Left kidney (tissue), 2 donors: ENCODE results near the gene DAB2. TPM values are rescaled to one million over a fixed set of nuclear protein-coding genes. Genes with fewer than 3 reads are reported as not detected.
"Not testable (repeated sequence)": the region's sequence is repeated elsewhere in the genome, so short reads cannot be mapped to it uniquely, and the experiment has no call there.

Experiments used
- DNase-seq: peaks from one replicate; pipeline ENCODE4 v3.0.0-alpha.2; 2013
- polyA plus RNA-seq: library from polyadenylated mRNA; unstranded; fragments of 120-200 nt; gene quantifications from one replicate; pipeline ENCODE4 v1.2.1, GENCODE V29; 2013; ENCODE audit not compliant: insufficient read length

DAB2 gene
- polyA plus RNA-seq, 1 donor, result 221 TPM

DNA sequence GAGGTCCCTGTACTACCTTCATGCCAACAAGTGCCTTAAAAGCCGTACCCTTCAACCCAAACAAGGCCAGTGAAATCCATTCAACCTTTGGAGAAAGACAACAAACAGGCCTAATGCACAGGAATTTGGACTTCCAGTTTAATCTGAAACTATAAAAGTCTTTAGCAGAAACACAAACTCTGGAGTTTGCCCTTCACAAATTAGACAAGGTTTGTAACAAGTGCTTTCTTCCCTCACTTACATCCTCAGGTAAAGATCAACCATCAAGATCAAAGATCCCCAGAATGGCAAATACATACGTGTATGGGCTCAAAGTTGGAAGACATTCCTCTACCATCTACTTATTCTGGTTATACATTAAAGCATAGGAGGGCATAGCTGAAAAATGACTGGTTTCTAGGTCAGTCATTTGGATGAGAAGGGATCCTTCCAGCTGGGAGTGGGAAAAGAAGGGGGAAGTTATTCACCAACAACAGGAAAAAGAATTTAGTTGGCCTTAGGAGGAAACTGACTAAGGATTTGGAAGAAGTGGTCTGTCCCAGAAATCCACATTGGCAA, 2.0 kb downstream of the DAB2 start:
- DNase-seq, result no peak

- no peak for DNase-seq
Observed at GRCh38 chr5:39422036-39422606, 2.7 kb downstream of the DAB2 start.

GRCh38 chr5:39420482-39421145, 4.2 kb downstream of the DAB2 start:
- DNase-seq, result no peak

DNA sequence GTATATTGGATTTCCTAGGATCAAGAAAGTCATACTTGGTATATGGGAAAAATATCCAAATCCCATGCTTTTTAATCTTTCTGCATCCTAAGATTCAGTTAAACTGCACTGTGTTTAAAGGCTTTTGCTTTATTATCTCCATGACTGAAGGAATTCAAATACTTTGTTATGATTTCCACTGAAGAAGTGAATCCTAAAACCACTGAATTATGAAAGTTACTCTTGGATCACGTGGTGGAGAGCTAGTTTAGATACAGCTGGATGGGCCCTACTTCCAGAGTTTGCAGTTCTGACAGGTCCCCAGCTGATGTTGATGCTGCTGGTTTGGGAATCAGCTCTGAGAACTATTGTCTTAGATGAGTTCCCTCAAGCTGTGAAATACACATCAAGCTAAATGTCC, 5.0 kb downstream of the DAB2 start:
- no peak for DNase-seq

GRCh38 chr5:39417979-39418378, 6.8 kb downstream of the DAB2 start:
- no peak for DNase-seq

GRCh38 chr5:39415201-39415600, 9.6 kb downstream of the DAB2 start:
- DNase-seq, result no peak

- DNase-seq, result no peak
Observed at GRCh38 chr5:39414426-39414825, 10.4 kb downstream of the DAB2 start.

GRCh38 chr5:39413771-39414170, 11.0 kb downstream of the DAB2 start:
- no peak for DNase-seq

- no peak for DNase-seq
Observed at GRCh38 chr5:39412721-39413394, 11.9 kb downstream of the DAB2 start.

GRCh38 chr5:39411985-39412384, 12.8 kb downstream of the DAB2 start:
- DNase-seq, result no peak

GRCh38 chr5:39411061-39411460, 13.7 kb downstream of the DAB2 start:
- no peak for DNase-seq

- DNase-seq, result no peak
Observed at GRCh38 chr5:39409033-39409432, 15.7 kb downstream of the DAB2 start.

DNA sequence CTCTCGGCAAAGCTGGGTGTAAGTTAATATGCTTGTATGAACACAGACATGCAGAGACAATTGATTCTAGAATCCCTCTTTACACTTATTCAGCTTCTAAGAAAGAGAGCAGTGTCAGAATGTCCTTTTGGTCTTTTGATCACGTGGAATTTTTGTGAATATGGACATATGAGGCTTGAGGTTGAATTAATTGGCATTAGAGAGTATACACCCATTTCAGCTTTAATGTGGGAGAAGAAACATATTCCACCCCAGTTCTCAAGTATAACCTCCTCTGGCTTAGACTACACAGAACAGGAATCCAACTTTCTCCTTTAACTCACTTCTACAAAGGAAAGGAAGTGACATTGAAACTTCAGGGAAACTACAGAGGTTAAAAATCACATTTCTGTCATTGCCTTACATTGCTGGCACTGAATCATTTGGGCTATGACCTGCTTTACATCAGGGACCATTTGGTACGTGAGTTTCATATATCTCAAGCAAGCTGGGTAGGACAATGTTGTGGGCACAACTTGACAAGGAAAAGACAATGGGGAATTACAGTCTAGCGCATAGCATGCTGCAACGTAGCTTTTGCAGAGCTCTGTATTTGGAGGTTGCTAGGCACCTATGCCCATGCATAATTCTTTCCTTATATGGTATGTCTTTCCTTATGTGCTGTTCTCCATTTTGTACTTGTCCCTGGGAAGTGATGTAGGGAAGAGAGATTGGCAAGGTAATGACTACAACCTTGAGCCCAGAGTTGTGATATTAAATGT, 19.5 kb downstream of the DAB2 start:
- no peak for DNase-seq

- DNase-seq, result not testable (repeated sequence)
Observed at GRCh38 chr5:39403761-39404160, 21.0 kb downstream of the DAB2 start.

DNA sequence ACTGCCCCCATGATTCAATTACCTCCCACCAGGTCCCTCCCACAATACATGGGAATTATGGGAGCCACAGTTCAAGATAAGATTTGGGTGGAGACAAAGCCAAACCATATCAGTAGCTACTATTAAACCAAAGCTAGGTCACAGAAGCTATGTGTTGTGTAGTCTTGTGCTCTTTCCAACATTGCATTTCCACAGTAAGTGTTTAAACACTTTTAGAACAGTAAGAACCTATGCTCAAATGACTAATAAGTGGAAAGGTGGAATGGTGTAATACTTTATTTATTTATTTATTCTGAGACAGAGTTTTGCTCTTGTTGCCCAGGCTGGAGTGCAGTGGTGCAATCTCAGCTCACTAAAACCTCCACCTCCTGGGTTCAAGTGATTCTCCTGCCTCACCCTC, 22.6 kb downstream of the DAB2 start:
- DNase-seq, result not testable (repeated sequence)

DNA sequence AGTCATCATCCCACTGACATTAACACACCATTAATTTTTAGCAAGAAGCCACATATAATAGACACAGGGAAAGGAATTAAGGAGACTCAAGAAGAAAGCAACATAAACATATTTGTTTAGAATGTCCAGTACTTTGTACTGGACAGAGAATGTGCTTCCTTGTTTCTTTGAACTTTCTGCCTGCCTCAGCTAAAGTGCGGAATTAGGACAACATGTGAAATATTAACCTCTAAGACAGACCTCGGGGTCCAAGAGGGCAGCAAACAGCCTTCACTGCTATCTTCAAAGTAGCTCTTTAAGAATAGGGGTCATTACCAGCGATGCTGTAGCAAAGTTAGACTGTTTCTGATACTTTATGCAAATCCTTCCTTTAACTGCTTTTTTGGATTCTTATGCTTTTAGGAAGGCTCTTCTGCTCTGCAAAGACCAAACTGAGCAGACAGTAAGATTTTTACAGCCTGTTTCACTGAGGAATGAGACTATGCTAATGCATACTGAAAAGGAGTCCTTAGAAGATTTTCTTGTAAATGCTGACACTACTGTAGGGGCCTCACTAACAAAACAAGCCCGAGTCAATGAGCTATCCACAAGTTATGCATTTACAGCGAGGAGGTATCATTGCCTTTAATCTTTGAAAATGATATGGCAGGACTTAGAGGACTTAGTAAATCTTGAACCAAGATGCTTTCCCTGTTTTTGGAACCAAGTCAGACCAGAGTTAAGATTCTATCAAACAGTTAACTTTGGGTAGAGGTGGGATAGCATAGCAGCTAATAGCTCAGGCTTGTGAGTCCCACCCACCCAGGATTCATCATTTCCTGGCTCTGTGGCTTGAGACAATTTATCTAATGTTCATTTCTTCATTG, 23.8 kb downstream of the DAB2 start:
- no peak for DNase-seq

GRCh38 chr5:39399135-39400036, 25.4 kb downstream of the DAB2 start:
- no peak for DNase-seq

- DNase-seq, result no peak
Observed at GRCh38 chr5:39396843-39397242, 27.9 kb downstream of the DAB2 start.

DNA sequence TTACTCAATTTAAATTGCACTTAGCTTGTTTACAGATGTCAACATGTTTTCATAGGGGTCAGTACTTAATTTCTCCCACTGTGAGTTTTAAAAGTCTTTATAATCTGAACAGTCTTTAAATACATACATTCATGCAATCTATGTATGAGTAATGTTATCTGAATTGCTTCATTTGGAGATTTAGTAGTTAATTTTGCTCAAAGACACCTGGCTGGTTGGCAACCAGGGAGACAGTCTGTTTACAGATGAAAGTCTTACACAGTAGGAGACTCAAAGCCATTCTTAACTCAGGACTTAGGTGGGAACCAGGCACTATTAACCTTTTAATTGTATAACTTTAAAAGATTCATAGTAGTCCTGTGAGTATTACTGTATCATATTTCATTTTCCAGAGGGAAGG, 29.3 kb downstream of the DAB2 start:
- DNase-seq, result no peak

DNA sequence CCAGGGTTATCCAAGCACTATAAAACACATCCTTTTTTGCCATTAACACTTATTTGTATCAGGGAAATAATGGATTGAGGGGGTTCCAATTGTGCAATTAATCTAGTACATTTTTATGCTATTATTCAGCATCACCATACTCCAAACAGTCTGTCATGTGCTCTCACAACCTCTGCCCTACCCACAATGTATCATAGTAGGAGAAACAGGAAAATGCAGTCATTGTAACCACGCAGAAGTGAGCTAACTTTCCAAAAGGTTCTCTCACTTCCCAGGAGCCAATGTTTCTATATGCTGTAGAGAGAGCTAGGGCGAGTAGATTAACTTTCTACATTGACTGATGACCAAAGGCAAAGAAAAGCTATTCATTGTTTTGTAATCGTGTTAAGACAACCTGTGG, 29.8 kb downstream of the DAB2 start:
- no peak for DNase-seq

- DNase-seq, result no peak
Observed at GRCh38 chr5:39390945-39391344, 33.8 kb downstream of the DAB2 start.
